HepG2 (cell line): ENCODE data around the gene PRKAR1B. TPM values are rescaled to one million over a fixed set of nuclear protein-coding genes. Genes with fewer than 3 reads are reported as not detected.

Experiments
- ATAC-seq: fragments of 200-7000 bp; cut with Tn5 transposase; 3 replicates; pipeline ENCODE4 v1.9.1; 2020; ENCODE audit warnings: mild to moderate bottlenecking, moderate library complexity
- BruUV-seq: library from RNA; stranded (reverse); fragments of 400-500 nt; replicated peaks from 2 replicates; lab custom pipeline; 2021; lab: Mats Ljungman, UMichigan
- CTCF ChIA-PET: fragments of 300-600 bp; formaldehyde crosslinking; extraction: SDS; loops from one replicate; lab custom pipeline; 2021; ENCODE audit warnings: low total read pairs, inconsistent platforms, low intra/inter-chr PET ratio; lab: Yijun Ruan, JAX
- POLR2A ChIA-PET: fragments of 350-600 bp; sonication (Branson Sonifier 250); formaldehyde crosslinking; loops from one replicate; lab custom pipeline; 2020; ENCODE audit warnings: antibody characterized with exemption, inconsistent platforms; lab: Yijun Ruan, JAX
- DNase-seq: peaks from one replicate; pipeline ENCODE4 v3.0.0-alpha.2; 2015; ENCODE audit warnings: low spot score
- FAIRE-seq: peaks from 3 replicates; lab custom pipeline; 2011; peaks lifted over from hg19 to GRCh38; lab: Jason Lieb, UNC
- H2AFZ ChIP-seq: one replicate; pipeline ENCODE4 v1.6.1; 2011; ENCODE audit warnings: low read length, inconsistent platforms
- H3K27ac ChIP-seq: fragments of 300-600 bp; 3 replicates; pipeline ENCODE4 v1.8.0; 2011; ENCODE audit warnings: mixed run types, mild to moderate bottlenecking, mixed read lengths, low read length, inconsistent platforms; ENCODE audit not compliant: insufficient read depth; ENCODE audit errors: extremely low read length
- H3K27me3 ChIP-seq, 2 experiments: fragments of 200-600 bp in 1 of 2; 2 replicates in 1 of 2; 3 replicates in 1 of 2; pipeline versions ENCODE4 v1.6.0 to v1.8.0; 2011; ENCODE audit warnings: low read length in 2 of 2, mild to moderate bottlenecking in 2 of 2, moderate library complexity in 2 of 2, inconsistent platforms in 1 of 2; ENCODE audit not compliant: insufficient read depth in 2 of 2, control insufficient read depth in 1 of 2
- H3K36me3 ChIP-seq, 2 experiments: fragments of 200-600 bp in 1 of 2; replicated peaks in 1 of 2; 2 replicates in 1 of 2; 3 replicates in 1 of 2; pipeline versions ENCODE4 v1.5.1 to v1.8.0; 2011; ENCODE audit warnings: low read length in 2 of 2, inconsistent platforms in 1 of 2; ENCODE audit not compliant: insufficient read depth in 2 of 2, control insufficient read depth in 1 of 2
- H3K4me1 ChIP-seq: 2 replicates; pipeline ENCODE4 v1.5.1; 2012; ENCODE audit warnings: low read length, inconsistent platforms; ENCODE audit not compliant: insufficient read depth
- H3K4me2 ChIP-seq: 2 replicates; pipeline ENCODE4 v1.6.0; 2011; ENCODE audit warnings: low read depth, low read length, inconsistent platforms
- H3K4me3 ChIP-seq, 3 experiments: fragments of 200-600 bp in 1 of 3; sonication (generic), shearing (Covaris generic) in 1 of 3; replicated peaks in 1 of 3; 2 replicates each; pipeline ENCODE4 v1.5.1; 2011 to 2016; ENCODE audit warnings: low read length in 3 of 3, inconsistent platforms in 2 of 3, low read depth in 2 of 3, mild to moderate bottlenecking in 2 of 3, control low read depth in 1 of 3, mixed read lengths in 1 of 3; ENCODE audit not compliant: insufficient read depth in 1 of 3
- H3K79me2 ChIP-seq: one replicate; pipeline ENCODE4 v1.6.1; 2011; ENCODE audit warnings: low read length, inconsistent platforms; ENCODE audit not compliant: insufficient read depth
- H3K9ac ChIP-seq: 2 replicates; pipeline ENCODE4 v1.6.0; 2011; ENCODE audit warnings: mild to moderate bottlenecking, low read depth, low read length, inconsistent platforms; ENCODE audit not compliant: insufficient read depth
- H3K9me3 ChIP-seq: 2 replicates; pipeline ENCODE4 v1.5.1; 2012; ENCODE audit warnings: mild to moderate bottlenecking, low read length
- H4K20me1 ChIP-seq: 2 replicates; pipeline ENCODE4 v1.6.0; 2011; ENCODE audit warnings: inconsistent platforms, mild to moderate bottlenecking, low read length, moderate library complexity; ENCODE audit not compliant: insufficient read depth
- ESRRA ChIP-seq: sonication (generic); formaldehyde crosslinking; IDR thresholded peaks from 2 replicates; pipeline ENCODE4 v1.5.1; 2020; ENCODE audit warnings: mild to moderate bottlenecking, low read depth, missing genetic modification reagents
- FLYWCH1 ChIP-seq: sonication (generic); formaldehyde crosslinking; IDR thresholded peaks from 2 replicates; pipeline ENCODE4 v1.8.1; 2023; ENCODE audit warnings: mild to moderate bottlenecking, missing genetic modification reagents
- HIVEP1 ChIP-seq: sonication (generic); formaldehyde crosslinking; IDR thresholded peaks from 2 replicates; pipeline ENCODE4 v1.4.0; 2020; ENCODE audit warnings: mild to moderate bottlenecking, missing genetic modification reagents
- HOXA5 ChIP-seq: sonication (generic); formaldehyde crosslinking; IDR thresholded peaks from 2 replicates; pipeline ENCODE4 v1.4.0; 2020; ENCODE audit warnings: missing genetic modification reagents
- MTF1 ChIP-seq: sonication (generic); formaldehyde crosslinking; IDR thresholded peaks from 2 replicates; pipeline ENCODE4 v1.5.0; 2020; ENCODE audit warnings: missing genetic modification reagents
- PATZ1 ChIP-seq: sonication (generic); formaldehyde crosslinking; IDR thresholded peaks from 2 replicates; pipeline ENCODE4 v1.4.0; 2020; ENCODE audit warnings: missing genetic modification reagents
- ZFP37 ChIP-seq: sonication (generic); formaldehyde crosslinking; IDR thresholded peaks from 2 replicates; pipeline ENCODE4 v1.4.0; 2020; ENCODE audit warnings: missing genetic modification reagents, borderline replicate concordance
- WGBS: methylation state at CpG from one replicate; pipeline ENCODE4 v1.1.6; 2017; ENCODE audit warnings: low lambda C conversion rate; 5-methylcytosine and 5-hydroxymethylcytosine counted together
- in situ Hi-C: cut with HindIII; loops from 2 replicates; pipeline ENCODE4 v1.10.0; 2017; ENCODE audit warnings: low pct_unique_long_range_greater_than_20kb; ENCODE audit not compliant: extremely low pct_ligation_motif_present
- intact Hi-C: fragments of 100-400 bp; cut with micrococcal nuclease; formaldehyde crosslinking; loops from one replicate; pipeline ENCODE4 v1.10.0; 2022; ENCODE audit not compliant: unreplicated experiment
- polyA plus RNA-seq, 8 experiments: library from polyadenylated mRNA; depleted of rRNA in 3 of 8; stranded (reverse) in 7 of 8; unstranded in 1 of 8; fragments of >200 nt; fragmentation: Illumina TruSeq in 4 of 8; extraction: Trizol in 4 of 8; gene quantifications; 2 replicates each; pipeline versions ENCODE4 v1.2.1 to v1.2.3, GENCODE V29; 2011 to 2016; ENCODE audit warnings: low read depth in 4 of 8, missing spikeins in 1 of 8, mixed read lengths in 1 of 8; ENCODE audit not compliant: insufficient read depth in 1 of 8
- total RNA-seq, 5 experiments: library from RNA; depleted of rRNA; stranded (reverse); fragments of >200 nt; fragmentation: Illumina TruSeq; extraction: Trizol; gene quantifications; 2 replicates each; pipeline ENCODE4 v1.2.3, GENCODE V29; 2016; ENCODE audit warnings: low read depth in 1 of 5
- TF ChIP-seq, protein P1 (sequence below): sonication (generic); formaldehyde crosslinking; IDR thresholded peaks from 2 replicates; pipeline ENCODE4 v1.4.0; 2020; ENCODE audit warnings: missing genetic modification reagents
- TF ChIP-seq, protein P2 (sequence below): sonication (generic); formaldehyde crosslinking; IDR thresholded peaks from 2 replicates; pipeline ENCODE4 v1.5.0; 2020; ENCODE audit warnings: mild to moderate bottlenecking, missing genetic modification reagents

Gene PRKAR1B
- total and polyA plus RNA-seq, 2 of the 13 experiments (the other 11 are each of a cell fraction or from before 2014, with no cell fraction given): 7.9 to 28.2 TPM

DNA sequence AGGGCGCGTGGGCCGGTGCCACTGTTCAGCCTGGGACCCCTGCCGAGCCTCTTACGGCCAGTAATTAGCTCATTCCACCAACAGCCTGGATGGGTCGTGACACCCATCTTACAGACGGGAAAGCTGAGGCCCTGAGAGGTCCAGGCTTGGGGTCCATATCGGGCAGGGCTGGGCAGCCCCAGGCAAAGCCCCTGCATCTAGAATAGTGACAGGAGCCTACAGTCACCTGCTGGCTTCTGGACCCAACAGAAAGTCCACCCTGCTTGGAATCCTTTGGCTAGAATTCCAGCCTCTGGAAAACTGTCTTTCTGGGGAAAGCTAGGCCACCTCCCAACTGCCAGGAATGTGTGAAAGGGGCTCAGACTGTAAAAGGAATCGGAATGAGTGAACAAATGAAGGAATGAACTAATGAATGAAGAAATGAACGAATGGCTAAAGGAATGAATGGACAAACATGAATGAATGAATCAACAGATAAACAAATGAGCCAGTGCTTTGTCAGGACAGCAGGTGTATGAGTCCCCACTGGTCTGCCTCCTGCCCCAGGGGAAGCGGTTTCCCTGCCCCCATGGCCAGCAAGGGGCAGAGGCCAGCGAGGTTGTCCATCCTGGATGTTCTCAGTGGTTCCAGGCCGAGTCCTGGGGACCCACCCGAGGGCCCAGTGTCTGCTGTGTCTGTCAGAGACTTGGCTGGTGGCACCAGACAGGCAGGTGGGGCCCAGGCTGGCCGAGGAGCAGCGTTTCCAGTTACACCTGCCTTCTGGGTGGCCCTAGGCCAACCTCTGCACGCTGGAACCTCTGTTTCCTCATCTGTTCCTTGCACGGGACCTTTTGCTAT is 183.4 kb downstream of the PRKAR1B start (continued):
- no peak for TF ChIP-seq MTF1 (CRISPR knock-in tag)
- no peak for TF ChIP-seq FLYWCH1
- TF ChIP-seq ESRRA (CRISPR knock-in tag): no peak
- TF ChIP-seq HOXA5 (CRISPR knock-in tag): no peak
- TF ChIP-seq ZFP37 (CRISPR knock-in tag): no peak

GRCh38 chr7:542713-543500 is 184.2 kb downstream of the PRKAR1B start:
- Histone ChIP-seq H3K9me3 (no peaks in the 10 kb centered on the region), H3K36me3 (no peaks in the 10 kb centered on the region), H3K79me2 (no peaks in the 10 kb centered on the region), H3K4me3 (peak overlapping the region in 1 of 3 experiments; percentile 9; a peak in 1 of 6 replicates), H3K27me3 (no peaks in the 10 kb centered on the region; a peak in 1 of 5 replicates), H4K20me1 (no peaks in the 10 kb centered on the region), H3K9ac (peak overlapping the region; percentile 47), H2AFZ (no peak overlapping the region), H3K4me2 (peak overlapping the region; percentile 55), H3K27ac (no peak overlapping the region), H3K4me1 (peaks cover 52% of the 10 kb centered on the region)
- in situ Hi-C loops (no loop called here), intact Hi-C loops (no loop called here)
- BruUV-seq: no TSS peak
- peak; percentile 37 for DNase-seq
- CTCF ChIA-PET: no interaction called here
- POLR2A ChIA-PET: interaction anchor here (1.3 to 1.9 kb wide), 2 partner anchors 10 to 170 kb away, joined by 9 to 12 read pairs; no protein-coding TSS in a partner anchor
- ATAC-seq: peak; percentile 7; the same call in 2 of the 3 replicates
- no peak for FAIRE-seq
- 18% methylated on average over 9 of the region's 27 CpGs for WGBS
- TF ChIP-seq, protein P1, sequence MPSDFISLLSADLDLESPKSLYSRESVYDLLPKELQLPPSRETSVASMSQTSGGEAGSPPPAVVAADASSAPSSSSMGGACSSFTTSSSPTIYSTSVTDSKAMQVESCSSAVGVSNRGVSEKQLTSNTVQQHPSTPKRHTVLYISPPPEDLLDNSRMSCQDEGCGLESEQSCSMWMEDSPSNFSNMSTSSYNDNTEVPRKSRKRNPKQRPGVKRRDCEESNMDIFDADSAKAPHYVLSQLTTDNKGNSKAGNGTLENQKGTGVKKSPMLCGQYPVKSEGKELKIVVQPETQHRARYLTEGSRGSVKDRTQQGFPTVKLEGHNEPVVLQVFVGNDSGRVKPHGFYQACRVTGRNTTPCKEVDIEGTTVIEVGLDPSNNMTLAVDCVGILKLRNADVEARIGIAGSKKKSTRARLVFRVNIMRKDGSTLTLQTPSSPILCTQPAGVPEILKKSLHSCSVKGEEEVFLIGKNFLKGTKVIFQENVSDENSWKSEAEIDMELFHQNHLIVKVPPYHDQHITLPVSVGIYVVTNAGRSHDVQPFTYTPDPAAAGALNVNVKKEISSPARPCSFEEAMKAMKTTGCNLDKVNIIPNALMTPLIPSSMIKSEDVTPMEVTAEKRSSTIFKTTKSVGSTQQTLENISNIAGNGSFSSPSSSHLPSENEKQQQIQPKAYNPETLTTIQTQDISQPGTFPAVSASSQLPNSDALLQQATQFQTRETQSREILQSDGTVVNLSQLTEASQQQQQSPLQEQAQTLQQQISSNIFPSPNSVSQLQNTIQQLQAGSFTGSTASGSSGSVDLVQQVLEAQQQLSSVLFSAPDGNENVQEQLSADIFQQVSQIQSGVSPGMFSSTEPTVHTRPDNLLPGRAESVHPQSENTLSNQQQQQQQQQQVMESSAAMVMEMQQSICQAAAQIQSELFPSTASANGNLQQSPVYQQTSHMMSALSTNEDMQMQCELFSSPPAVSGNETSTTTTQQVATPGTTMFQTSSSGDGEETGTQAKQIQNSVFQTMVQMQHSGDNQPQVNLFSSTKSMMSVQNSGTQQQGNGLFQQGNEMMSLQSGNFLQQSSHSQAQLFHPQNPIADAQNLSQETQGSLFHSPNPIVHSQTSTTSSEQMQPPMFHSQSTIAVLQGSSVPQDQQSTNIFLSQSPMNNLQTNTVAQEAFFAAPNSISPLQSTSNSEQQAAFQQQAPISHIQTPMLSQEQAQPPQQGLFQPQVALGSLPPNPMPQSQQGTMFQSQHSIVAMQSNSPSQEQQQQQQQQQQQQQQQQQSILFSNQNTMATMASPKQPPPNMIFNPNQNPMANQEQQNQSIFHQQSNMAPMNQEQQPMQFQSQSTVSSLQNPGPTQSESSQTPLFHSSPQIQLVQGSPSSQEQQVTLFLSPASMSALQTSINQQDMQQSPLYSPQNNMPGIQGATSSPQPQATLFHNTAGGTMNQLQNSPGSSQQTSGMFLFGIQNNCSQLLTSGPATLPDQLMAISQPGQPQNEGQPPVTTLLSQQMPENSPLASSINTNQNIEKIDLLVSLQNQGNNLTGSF (CRISPR knock-in tag): no peak
- TF ChIP-seq, protein P2, sequence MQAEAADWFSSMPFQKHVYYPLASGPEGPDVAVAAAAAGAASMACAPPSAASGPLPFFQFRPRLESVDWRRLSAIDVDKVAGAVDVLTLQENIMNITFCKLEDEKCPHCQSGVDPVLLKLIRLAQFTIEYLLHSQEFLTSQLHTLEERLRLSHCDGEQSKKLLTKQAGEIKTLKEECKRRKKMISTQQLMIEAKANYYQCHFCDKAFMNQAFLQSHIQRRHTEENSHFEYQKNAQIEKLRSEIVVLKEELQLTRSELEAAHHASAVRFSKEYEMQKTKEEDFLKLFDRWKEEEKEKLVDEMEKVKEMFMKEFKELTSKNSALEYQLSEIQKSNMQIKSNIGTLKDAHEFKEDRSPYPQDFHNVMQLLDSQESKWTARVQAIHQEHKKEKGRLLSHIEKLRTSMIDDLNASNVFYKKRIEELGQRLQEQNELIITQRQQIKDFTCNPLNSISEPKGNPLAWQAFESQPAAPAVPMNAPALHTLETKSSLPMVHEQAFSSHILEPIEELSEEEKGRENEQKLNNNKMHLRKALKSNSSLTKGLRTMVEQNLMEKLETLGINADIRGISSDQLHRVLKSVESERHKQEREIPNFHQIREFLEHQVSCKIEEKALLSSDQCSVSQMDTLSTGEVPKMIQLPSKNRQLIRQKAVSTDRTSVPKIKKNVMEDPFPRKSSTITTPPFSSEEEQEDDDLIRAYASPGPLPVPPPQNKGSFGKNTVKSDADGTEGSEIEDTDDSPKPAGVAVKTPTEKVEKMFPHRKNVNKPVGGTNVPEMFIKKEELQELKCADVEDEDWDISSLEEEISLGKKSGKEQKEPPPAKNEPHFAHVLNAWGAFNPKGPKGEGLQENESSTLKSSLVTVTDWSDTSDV (CRISPR knock-in tag): 0 out of 2 replicates have a peak, but pooled peaks have one; percentile 52
- 0 out of 2 replicates have a peak, but pooled peaks have one; percentile 12 for TF ChIP-seq HIVEP1
- peak; percentile 46; the same call in 1 of the 2 replicates for TF ChIP-seq PATZ1 (CRISPR knock-in tag)
